Measurements from ENCODE around the gene PRLR. TPM values are rescaled to one million over a fixed set of nuclear protein-coding genes. Genes with fewer than 3 reads are reported as not detected.
"Not testable (repeated sequence)": the region's sequence is repeated elsewhere in the genome, so short reads cannot be mapped to it uniquely, and the experiment has no call there.

PRLR gene
- total RNA-seq, 1 experiment from 2014 or later, result 0.59 TPM

DNA sequence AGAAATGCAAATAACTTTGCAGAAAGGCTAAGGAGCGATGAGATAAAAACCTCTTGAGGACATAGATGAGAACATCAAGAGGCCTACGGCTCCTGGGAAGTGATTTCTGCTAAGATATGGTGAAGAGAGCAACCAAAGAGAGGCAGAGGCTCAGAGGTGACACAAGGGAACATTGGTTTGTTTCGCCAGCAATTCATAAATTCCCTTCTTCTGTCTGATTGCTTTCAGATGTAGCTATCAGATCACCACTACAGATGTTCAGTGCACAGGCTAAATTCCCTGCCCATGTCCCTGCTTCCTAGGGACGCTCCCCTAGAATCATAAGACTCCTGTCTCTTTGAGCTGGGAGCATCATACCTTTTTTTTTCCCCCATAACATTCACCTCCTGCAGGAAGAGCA, 193.8 kb downstream of the PRLR start:
- Mint-ChIP-seq H3K36me3 (ENCODE audit: insufficient read depth, unreplicated experiment) (no peaks in the 10 kb centered on the region), H3K4me3 (ENCODE audit: low read depth, unreplicated experiment) (no peak overlapping the region), H3K4me1 (ENCODE audit: low read depth, unreplicated experiment) (no peaks in the 10 kb centered on the region), H3K27ac (ENCODE audit: unreplicated experiment) (no peak overlapping the region), H3K27me3 (ENCODE audit: unreplicated experiment) (peaks cover 50% of the 10 kb centered on the region), H3K9me3 (ENCODE audit: low read depth, unreplicated experiment) (no peaks in the 10 kb centered on the region)
- CTCF ChIA-PET, result no interaction called here
- no peak for DNase-seq
- BruUV-seq (replicated peaks), result no TSS peak
- no peak for TF ChIP-seq CTCF (IDR thresholded peaks at IDR 0.05; ENCODE audit: unreplicated experiment)
- intact Hi-C loops (cut with micrococcal nuclease; ENCODE audit: unreplicated experiment), result no loop called here

GRCh38 chr5:35035929-35036328, 194.4 kb downstream of the PRLR start:
- H3K27ac Mint-ChIP-seq (ENCODE audit: unreplicated experiment); H3K4me3 Mint-ChIP-seq (ENCODE audit: low read depth, unreplicated experiment); CTCF ChIA-PET; H3K4me1 Mint-ChIP-seq (ENCODE audit: low read depth, unreplicated experiment); H3K36me3 Mint-ChIP-seq (ENCODE audit: insufficient read depth, unreplicated experiment); H3K9me3 Mint-ChIP-seq (ENCODE audit: low read depth, unreplicated experiment); intact Hi-C loops (cut with micrococcal nuclease; ENCODE audit: unreplicated experiment); BruUV-seq (replicated peaks); DNase-seq: not testable (repeated sequence)
- peaks cover 44% of the 10 kb centered on the region for H3K27me3 Mint-ChIP-seq (ENCODE audit: unreplicated experiment)

DNA sequence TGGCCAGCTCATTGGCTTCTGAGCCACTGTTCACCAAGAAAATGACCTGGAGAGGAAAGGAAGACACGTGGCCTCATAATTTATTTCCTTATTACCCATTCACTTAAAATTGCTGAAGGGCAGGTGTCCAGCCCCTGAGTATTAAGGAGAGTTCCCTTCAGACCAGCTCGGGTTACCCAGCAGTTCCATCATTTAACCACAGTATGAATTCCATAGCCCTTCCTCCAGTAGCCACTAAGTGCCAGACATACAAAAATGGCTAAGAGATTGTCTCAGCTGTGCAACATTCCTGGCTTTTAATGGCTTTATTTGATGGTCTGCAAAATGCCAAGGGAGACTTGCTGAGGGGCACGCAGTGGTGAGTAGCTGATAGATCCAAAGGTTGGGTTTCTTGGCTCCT, 195.0 kb downstream of the PRLR start:
- H3K9me3 Mint-ChIP-seq (ENCODE audit: low read depth, unreplicated experiment), result no peaks in the 10 kb centered on the region
- H3K27me3 Mint-ChIP-seq (ENCODE audit: unreplicated experiment), result peaks cover 38% of the 10 kb centered on the region
- no peaks in the 10 kb centered on the region for H3K4me1 Mint-ChIP-seq (ENCODE audit: low read depth, unreplicated experiment)
- BruUV-seq (replicated peaks), result no TSS peak
- DNase-seq, result no peak
- no peak overlapping the region for H3K4me3 Mint-ChIP-seq (ENCODE audit: low read depth, unreplicated experiment)
- no peak for TF ChIP-seq CTCF (IDR thresholded peaks at IDR 0.05; ENCODE audit: unreplicated experiment)
- H3K36me3 Mint-ChIP-seq (ENCODE audit: insufficient read depth, unreplicated experiment), result no peaks in the 10 kb centered on the region
- CTCF ChIA-PET, result no interaction called here
- intact Hi-C loops (cut with micrococcal nuclease; ENCODE audit: unreplicated experiment), result no loop called here
- H3K27ac Mint-ChIP-seq (ENCODE audit: unreplicated experiment), result no peak overlapping the region

DNA sequence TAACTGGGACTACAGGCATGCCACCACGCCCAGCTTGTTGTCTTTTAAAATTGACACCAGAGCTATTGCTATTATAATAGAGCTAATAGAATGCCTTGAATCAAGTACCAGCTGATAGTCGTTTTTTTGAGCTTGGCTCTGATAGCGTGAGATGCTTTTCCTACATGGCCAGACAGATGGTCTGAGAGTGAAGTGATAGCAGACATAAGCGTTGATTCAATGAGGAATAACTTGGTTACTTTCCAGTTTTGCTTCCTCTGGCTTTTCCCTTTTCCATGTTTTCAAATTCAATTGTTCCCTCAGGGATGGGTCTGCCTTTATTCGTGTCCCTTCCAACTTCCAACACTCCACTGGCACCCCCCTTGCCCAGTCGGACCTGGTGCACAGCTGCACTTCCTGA, 197.9 kb downstream of the PRLR start:
- no peak for TF ChIP-seq CTCF (IDR thresholded peaks at IDR 0.05; ENCODE audit: unreplicated experiment)
- no peaks in the 10 kb centered on the region for H3K9me3 Mint-ChIP-seq (ENCODE audit: low read depth, unreplicated experiment)
- H3K27me3 Mint-ChIP-seq (ENCODE audit: unreplicated experiment), result peaks cover 35% of the 10 kb centered on the region
- intact Hi-C loops (cut with micrococcal nuclease; ENCODE audit: unreplicated experiment), result no loop called here
- CTCF ChIA-PET, result interaction anchor here (0.6 kb wide), 1 partner anchor 80 kb away, joined by 3 read pairs; no protein-coding TSS in a partner anchor
- BruUV-seq (replicated peaks), result no TSS peak
- no peaks in the 10 kb centered on the region for H3K36me3 Mint-ChIP-seq (ENCODE audit: insufficient read depth, unreplicated experiment)
- H3K27ac Mint-ChIP-seq (ENCODE audit: unreplicated experiment), result no peak overlapping the region
- no peak for DNase-seq
- H3K4me3 Mint-ChIP-seq (ENCODE audit: low read depth, unreplicated experiment), result no peak overlapping the region
- no peaks in the 10 kb centered on the region for H3K4me1 Mint-ChIP-seq (ENCODE audit: low read depth, unreplicated experiment)

DNA sequence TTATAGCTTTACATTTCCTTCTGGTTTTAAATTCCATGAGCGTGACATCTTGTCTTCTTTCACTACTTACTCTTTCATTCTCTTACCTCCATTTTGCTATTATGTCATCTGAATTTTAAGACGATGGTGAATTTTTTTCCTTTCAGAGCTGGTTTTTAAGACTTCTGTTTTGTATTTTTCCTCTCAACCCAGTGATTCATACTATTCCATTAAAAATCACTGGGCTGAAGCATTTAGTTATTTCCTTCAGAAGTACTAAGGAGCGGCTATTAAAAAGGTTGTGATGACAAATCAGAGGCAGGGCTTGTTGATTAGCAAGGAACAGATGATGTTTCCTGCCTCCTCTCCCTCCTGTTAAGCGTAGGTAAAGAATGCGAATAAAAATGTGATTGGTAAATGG, 199.0 kb downstream of the PRLR start:
- Mint-ChIP-seq H3K27ac (ENCODE audit: unreplicated experiment) (no peak overlapping the region), H3K36me3 (ENCODE audit: insufficient read depth, unreplicated experiment) (no peaks in the 10 kb centered on the region), H3K4me1 (ENCODE audit: low read depth, unreplicated experiment) (no peaks in the 10 kb centered on the region), H3K4me3 (ENCODE audit: low read depth, unreplicated experiment) (no peak overlapping the region), H3K9me3 (ENCODE audit: low read depth, unreplicated experiment) (no peaks in the 10 kb centered on the region), H3K27me3 (ENCODE audit: unreplicated experiment) (peaks cover 35% of the 10 kb centered on the region)
- no TSS peak for BruUV-seq (replicated peaks)
- CTCF ChIA-PET, result no interaction called here
- DNase-seq, result no peak
- TF ChIP-seq CTCF (IDR thresholded peaks at IDR 0.05; ENCODE audit: unreplicated experiment), result no peak
- intact Hi-C loops (cut with micrococcal nuclease; ENCODE audit: unreplicated experiment), result no loop called here

All from Calu3 (cell line).